B cell (primary cell): ENCODE results near the gene MOB3C. TPM values are rescaled to one million over a fixed set of nuclear protein-coding genes. Genes with fewer than 3 reads are reported as not detected.
A peak's percentile ranks its signal among the peaks of the same experiment; 100 is the strongest.

Experiments used
- ATAC-seq: fragments of 200-7000 bp; cut with Tn5 transposase; one replicate; pipeline ENCODE4 v1.10.0; 2021; ENCODE audit warnings: low read depth, mild to moderate bottlenecking, moderate number of reproducible peaks, moderate library complexity
- CTCF ChIA-PET: fragments of 350-600 bp; sonication (Branson Sonifier 250); formaldehyde crosslinking; loops from one replicate; lab custom pipeline; 2021; ENCODE audit warnings: antibody characterized with exemption, inconsistent platforms; lab: Charles Lee
- POLR2A ChIA-PET: fragments of 350-600 bp; sonication (Branson Sonifier 250); formaldehyde crosslinking; loops from one replicate; lab custom pipeline; 2021; ENCODE audit warnings: antibody characterized with exemption; lab: Charles Lee
- DNase-seq: peaks from one replicate; pipeline ENCODE4 v3.0.0; 2013
- H2AFZ ChIP-seq: 2 replicates; pipeline ENCODE4 v1.6.1; 2012; ENCODE audit warnings: mild to moderate bottlenecking, low read depth, low read length; ENCODE audit not compliant: insufficient read depth, poor library complexity, severe bottlenecking
- H3K27ac ChIP-seq, 2 donors: 1 replicate in 1 of 2; 2 replicates in 1 of 2; pipeline ENCODE4 v1.5.1; 2012 to 2013; ENCODE audit warnings: low read length in 2 of 2, mild to moderate bottlenecking in 2 of 2, moderate library complexity in 1 of 2
- H3K27me3 ChIP-seq, 4 experiments: fragments of 200-600 bp in 1 of 4; sonication (generic) in 1 of 4; replicated peaks in 1 of 4; 1 replicate in 2 of 4; 2 replicates in 2 of 4; pipeline versions ENCODE4 v1.6.1 to v1.7.0; 2013 to 2016; ENCODE audit warnings: low read length in 3 of 4, mild to moderate bottlenecking in 2 of 4, mixed read lengths in 1 of 4, moderate library complexity in 1 of 4; ENCODE audit not compliant: insufficient read depth in 4 of 4, control insufficient read depth in 3 of 4; ENCODE audit errors: control extremely low read depth in 1 of 4
- H3K36me3 ChIP-seq, 2 experiments: replicated peaks in 1 of 2; 1 replicate in 1 of 2; 2 replicates in 1 of 2; pipeline versions ENCODE4 v1.6.1 to v1.7.1; 2013; ENCODE audit warnings: low read length in 1 of 2; ENCODE audit not compliant: insufficient read depth in 2 of 2, control insufficient read depth in 1 of 2; ENCODE audit errors: control extremely low read depth in 1 of 2, extremely low read depth in 1 of 2
- H3K4me1 ChIP-seq, 2 donors: fragments of 200-600 bp in 1 of 2; sonication (generic) in 1 of 2; 1 replicate in 1 of 2; 2 replicates in 1 of 2; pipeline versions ENCODE4 v1.5.1 to v1.6.1; 2013 to 2017; ENCODE audit warnings: low read length in 2 of 2; ENCODE audit not compliant: control insufficient read depth in 2 of 2, insufficient read depth in 2 of 2
- H3K4me2 ChIP-seq: replicated peaks from 2 replicates; pipeline ENCODE3; 2012; ENCODE audit warnings: mild to moderate bottlenecking, low read depth, low read length; ENCODE audit not compliant: poor library complexity, severe bottlenecking
- H3K4me3 ChIP-seq, 5 experiments: fragments of 200-600 bp in 1 of 5; sonication (generic) in 1 of 5; 1 replicate in 3 of 5; 2 replicates in 2 of 5; pipeline versions ENCODE4 v1.5.1 to v1.7.0; 2011 to 2016; ENCODE audit warnings: low read length in 4 of 5, mild to moderate bottlenecking in 4 of 5, low read depth in 2 of 5, control low read depth in 1 of 5, moderate library complexity in 1 of 5; ENCODE audit not compliant: insufficient read depth in 1 of 5; ENCODE audit errors: control extremely low read depth in 1 of 5, extremely low read depth in 1 of 5
- H3K79me2 ChIP-seq: fragments of 200-600 bp; sonication (generic); one replicate; pipeline ENCODE4 v1.6.0; 2016; ENCODE audit warnings: low read length; ENCODE audit not compliant: control insufficient read depth, insufficient read depth
- H3K9ac ChIP-seq: fragments of 200-600 bp; sonication (generic); 2 replicates; pipeline ENCODE4 v1.6.1; 2017; ENCODE audit warnings: mild to moderate bottlenecking, low read length, moderate library complexity
- H3K9me3 ChIP-seq, 3 donors: one replicate each; pipeline versions ENCODE4 v1.6.1 to v1.7.1; 2013; ENCODE audit warnings: low read length in 2 of 3; ENCODE audit not compliant: control insufficient read depth in 2 of 3, insufficient read depth in 1 of 3; ENCODE audit errors: control extremely low read depth in 1 of 3
- H4K20me1 ChIP-seq: 2 replicates; pipeline ENCODE4 v1.6.0; 2012; ENCODE audit warnings: mild to moderate bottlenecking, low read length; ENCODE audit not compliant: insufficient read depth, control insufficient read depth, poor library complexity, severe bottlenecking
- H3K27ac Mint-ChIP-seq: one replicate; pipeline ENCODE4 v1.8.0; 2021; ENCODE audit warnings: mixed read lengths
- H3K27me3 Mint-ChIP-seq: one replicate; pipeline ENCODE4 v1.8.0; 2021; ENCODE audit warnings: mixed read lengths
- H3K4me1 Mint-ChIP-seq: one replicate; pipeline ENCODE4 v1.8.0; 2021; ENCODE audit warnings: mixed read lengths
- H3K4me3 Mint-ChIP-seq: one replicate; pipeline ENCODE4 v1.8.0; 2021; ENCODE audit warnings: mixed read lengths
- H3K9me3 Mint-ChIP-seq: one replicate; pipeline ENCODE4 v1.8.0; 2022; ENCODE audit warnings: mixed read lengths; ENCODE audit not compliant: insufficient read depth
- CTCF ChIP-seq: fragments of 200-600 bp; IDR thresholded peaks from one replicate; pipeline ENCODE4 v1.8.0; 2022; ENCODE audit warnings: antibody characterized with exemption, mild to moderate bottlenecking
- EZH2 ChIP-seq: IDR thresholded peaks from 2 replicates; pipeline ENCODE4 v1.6.1; 2012; ENCODE audit warnings: borderline replicate concordance, low read depth, mild to moderate bottlenecking, moderate library complexity, low read length; ENCODE audit not compliant: insufficient read depth, poor library complexity, severe bottlenecking
- WGBS: methylation state at CpG from one replicate; pipeline ENCODE4 v1.1.5; 2013; ENCODE audit warnings: missing lambda C conversion rate; ENCODE audit not compliant: insufficient coverage; 5-methylcytosine and 5-hydroxymethylcytosine counted together
- intact Hi-C: fragments of 100-400 bp; cut with micrococcal nuclease; formaldehyde crosslinking; loops from one replicate; pipeline ENCODE4 v1.10.0; 2022
- polyA plus RNA-seq: library from polyadenylated mRNA; depleted of rRNA; stranded (reverse); fragments of >200 nt; gene quantifications from 2 replicates; pipeline ENCODE4 v1.2.3, GENCODE V29; 2012
- total RNA-seq, 2 donors: library from RNA; stranded (reverse); fragments of 120-200 nt in 1 of 2; gene quantifications; 1 replicate in 1 of 2; 2 replicates in 1 of 2; pipeline versions ENCODE4 v1.2.3 to v1.2.4, GENCODE V29; 2013 to 2022

MOB3C gene
- total and polyA plus RNA-seq, 2 donors (not counting 1 experiment from before 2014, with no cell fraction given): 18.9 to 19.2 TPM

- 92% methylated on average over 3 of the region's 5 CpGs for WGBS
- TF ChIP-seq CTCF (no peak), EZH2 (no peak)
- H3K27ac ChIP-seq: peak overlapping the region in 1 of 2 donors; percentile 50
- Mint-ChIP-seq H3K27me3 (no peaks in the 10 kb centered on the region), H3K27ac (no peak overlapping the region), H3K4me3 (no peak overlapping the region), H3K4me1 (peaks cover 43% of the 10 kb centered on the region), H3K9me3 (no peaks in the 10 kb centered on the region)
- no peak overlapping the region for H2AFZ ChIP-seq
- DNase-seq (no peak), ATAC-seq (no peak)
- H3K36me3 ChIP-seq: no peaks in the 10 kb centered on the region
- intact Hi-C loops: no loop called here
- peaks cover 14% of the 10 kb centered on the region for H4K20me1 ChIP-seq
- POLR2A ChIA-PET: no interaction called here
- CTCF ChIA-PET: no interaction called here
- no peaks in the 10 kb centered on the region for H3K27me3 ChIP-seq
- H3K4me2 ChIP-seq: peak overlapping the region; percentile 36
- H3K79me2 ChIP-seq: peaks cover 16% of the 10 kb centered on the region
- H3K9me3 ChIP-seq: no peaks in the 10 kb centered on the region
- no peak overlapping the region for H3K4me3 ChIP-seq
- H3K4me1 ChIP-seq: peaks cover 41 to 44% of the 10 kb centered on the region in 2 donors
- no peak overlapping the region for H3K9ac ChIP-seq
Observed at GRCh38 chr1:46619656-46620258, 3.1 kb upstream of the MOB3C start.

DNA sequence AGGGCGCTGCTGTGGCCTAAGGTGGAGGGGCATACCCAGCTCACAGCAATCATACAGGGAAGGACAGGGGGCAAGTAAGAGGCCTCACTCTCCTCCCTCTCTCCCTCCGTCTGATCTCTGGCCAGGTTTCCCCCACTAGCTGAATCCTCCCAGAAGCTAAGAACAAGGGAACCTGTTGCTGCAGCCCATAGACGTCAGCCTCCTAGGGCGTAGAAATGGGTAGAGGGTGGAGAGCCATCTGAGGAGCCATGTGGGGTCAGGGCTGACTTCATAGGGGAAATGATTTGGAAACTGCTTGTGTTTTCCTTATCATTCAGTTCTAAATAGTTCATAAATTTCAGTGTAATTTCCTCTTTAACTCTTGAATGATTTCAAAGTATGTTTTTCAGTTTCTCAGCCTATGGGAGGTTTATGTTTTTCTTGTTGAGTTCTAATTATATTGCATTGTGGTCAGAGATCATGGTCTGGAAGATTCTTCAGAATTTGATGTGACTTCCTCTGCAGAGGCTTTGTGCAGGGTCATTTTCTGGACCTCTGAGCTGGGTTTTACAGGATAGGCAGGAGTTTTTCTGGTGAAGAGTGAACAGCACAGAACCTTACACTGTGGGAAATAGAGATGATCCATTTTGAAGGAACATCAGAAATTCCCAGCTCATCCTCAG, 2.3 kb upstream of the MOB3C start:
- Histone ChIP-seq H3K4me1 (peaks cover 50 to 53% of the 10 kb centered on the region in 2 donors), H3K79me2 (peaks cover 24% of the 10 kb centered on the region), H3K4me3 (no peak overlapping the region), H4K20me1 (peaks cover 22% of the 10 kb centered on the region), H3K27me3 (no peaks in the 10 kb centered on the region), H3K27ac (peak overlapping the region in 1 of 2 donors; percentile 50), H3K4me2 (peak overlapping the region; percentile 36), H3K9ac (no peak overlapping the region), H2AFZ (peak overlapping the region; percentile 53), H3K36me3 (peaks cover 0 to 2% of the 10 kb centered on the region in 2 experiments), H3K9me3 (no peaks in the 10 kb centered on the region)
- peak overlapping the region; percentile 3 for H3K4me3 Mint-ChIP-seq
- no peak for ATAC-seq
- WGBS: no CpG with 5 or more reads among the region's 4 CpGs
- H3K4me1 Mint-ChIP-seq: peaks cover 51% of the 10 kb centered on the region
- TF ChIP-seq CTCF (no peak), EZH2 (no peak)
- H3K27me3 Mint-ChIP-seq: no peaks in the 10 kb centered on the region
- intact Hi-C loops: no loop called here
- CTCF ChIA-PET: interaction anchor here (0.5 to 5.9 kb wide), 2 partner anchors 14 to 389 kb away, joined by 3 to 40 read pairs; partner anchors contain the start of gene MKNK1
- H3K9me3 Mint-ChIP-seq: no peaks in the 10 kb centered on the region
- POLR2A ChIA-PET: no interaction called here
- peak overlapping the region; percentile 51 for H3K27ac Mint-ChIP-seq
- DNase-seq: no peak
